Mesothelial cell of epicardium (in vitro differentiated cells): ENCODE measurements around the gene TTC4. TPM values are rescaled to one million over a fixed set of nuclear protein-coding genes. Genes with fewer than 3 reads are reported as not detected.

Experiments
- DNase-seq, 2 experiments: peaks; one replicate each; pipeline ENCODE4 v3.0.0; 2021; ENCODE audit warnings: low spot score in 2 of 2; ENCODE audit not compliant: unreplicated experiment in 2 of 2
- H3K27ac Mint-ChIP-seq: 2 replicates; pipeline ENCODE4 v1.8.0; 2021; ENCODE audit warnings: mixed read lengths
- H3K27me3 Mint-ChIP-seq: 2 replicates; pipeline ENCODE4 v1.8.0; 2021; ENCODE audit warnings: low read depth, mixed read lengths
- H3K36me3 Mint-ChIP-seq: 2 replicates; pipeline ENCODE4 v1.8.0; 2021; ENCODE audit warnings: mixed read lengths
- H3K4me1 Mint-ChIP-seq: 2 replicates; pipeline ENCODE4 v1.8.0; 2021; ENCODE audit warnings: mixed read lengths
- H3K4me3 Mint-ChIP-seq: 2 replicates; pipeline ENCODE4 v1.8.0; 2021; ENCODE audit warnings: mild to moderate bottlenecking, moderate library complexity, mixed read lengths
- H3K9me3 Mint-ChIP-seq: 2 replicates; pipeline ENCODE4 v1.8.0; 2021; ENCODE audit warnings: mixed read lengths
- CTCF ChIP-seq: fragments of 200-600 bp; sonication (generic); IDR thresholded peaks from one replicate; pipeline ENCODE4 v1.5.0; 2021; ENCODE audit warnings: antibody characterized with exemption; ENCODE audit not compliant: unreplicated experiment
- total RNA-seq: library from RNA; stranded (reverse); gene quantifications from 3 replicates; pipeline ENCODE4 v1.2.1, GENCODE V29; 2021

The TTC4 gene
- total RNA-seq, 1 donor from 2014 or later: 20.5 TPM

GRCh38 chr1:54782156-54782555 lies 66.5 kb downstream of the TTC4 start:
- peaks cover 3% of the 10 kb centered on the region for H3K4me1 Mint-ChIP-seq
- no peak overlapping the region for H3K4me3 Mint-ChIP-seq
- H3K9me3 Mint-ChIP-seq: no peaks in the 10 kb centered on the region
- peaks cover 70% of the 10 kb centered on the region for H3K27me3 Mint-ChIP-seq
- no peak overlapping the region for H3K27ac Mint-ChIP-seq
- no peak for DNase-seq
- no peak for TF ChIP-seq CTCF
- H3K36me3 Mint-ChIP-seq: no peaks in the 10 kb centered on the region

- DNase-seq: no peak
- H3K4me1 Mint-ChIP-seq: peaks cover 5% of the 10 kb centered on the region
- H3K27me3 Mint-ChIP-seq: peaks cover 70% of the 10 kb centered on the region
- no peaks in the 10 kb centered on the region for H3K9me3 Mint-ChIP-seq
- no peak overlapping the region for H3K27ac Mint-ChIP-seq
- TF ChIP-seq CTCF: no peak
- no peak overlapping the region for H3K4me3 Mint-ChIP-seq
- H3K36me3 Mint-ChIP-seq: no peaks in the 10 kb centered on the region
Observed at GRCh38 chr1:54782588-54782987, 66.9 kb downstream of the TTC4 start.

- no peaks in the 10 kb centered on the region for H3K36me3 Mint-ChIP-seq
- peaks cover 58% of the 10 kb centered on the region for H3K27me3 Mint-ChIP-seq
- H3K4me1 Mint-ChIP-seq: peaks cover 18% of the 10 kb centered on the region
- TF ChIP-seq CTCF: no peak
- DNase-seq: no peak
- no peak overlapping the region for H3K4me3 Mint-ChIP-seq
- H3K9me3 Mint-ChIP-seq: no peaks in the 10 kb centered on the region
- no peak overlapping the region for H3K27ac Mint-ChIP-seq
Observed at GRCh38 chr1:54784066-54784465, 68.4 kb downstream of the TTC4 start.

GRCh38 chr1:54786778-54787177 lies 71.1 kb downstream of the TTC4 start:
- H3K27me3 Mint-ChIP-seq: peaks cover 44% of the 10 kb centered on the region
- peaks cover 26% of the 10 kb centered on the region for H3K4me1 Mint-ChIP-seq
- no peak for TF ChIP-seq CTCF
- H3K36me3 Mint-ChIP-seq: no peaks in the 10 kb centered on the region
- DNase-seq: no peak
- no peak overlapping the region for H3K4me3 Mint-ChIP-seq
- H3K9me3 Mint-ChIP-seq: no peaks in the 10 kb centered on the region
- no peak overlapping the region for H3K27ac Mint-ChIP-seq

- no peak overlapping the region for H3K4me3 Mint-ChIP-seq
- no peak overlapping the region for H3K27ac Mint-ChIP-seq
- TF ChIP-seq CTCF: no peak
- H3K27me3 Mint-ChIP-seq: peaks cover 35% of the 10 kb centered on the region
- DNase-seq: no peak
- no peaks in the 10 kb centered on the region for H3K36me3 Mint-ChIP-seq
- peaks cover 31% of the 10 kb centered on the region for H3K4me1 Mint-ChIP-seq
- H3K9me3 Mint-ChIP-seq: no peaks in the 10 kb centered on the region
Observed at GRCh38 chr1:54787604-54788003, 71.9 kb downstream of the TTC4 start.

- Mint-ChIP-seq H3K9me3 (no peaks in the 10 kb centered on the region), H3K27ac (peak overlapping the region; percentile 70), H3K4me3 (no peak overlapping the region), H3K27me3 (peaks cover 28% of the 10 kb centered on the region), H3K4me1 (peaks cover 36% of the 10 kb centered on the region), H3K36me3 (no peaks in the 10 kb centered on the region)
- DNase-seq: no peak
- no peak for TF ChIP-seq CTCF
Observed at GRCh38 chr1:54788459-54788858, 72.8 kb downstream of the TTC4 start.
